HL-60 (cell line): ENCODE measurements around the gene NOXA1.

ENCODE experiments used
- DNase-seq, 2 experiments: peaks; one replicate each; pipeline ENCODE4 v3.0.0-alpha.2; 2010 to 2020; ENCODE audit warnings: low read depth in 1 of 2, low spot score in 1 of 2
- H3K27ac ChIP-seq: fragments of 250-450 bp; sonication (Bioruptor Pico); replicated peaks from 2 replicates; pipeline ENCODE4 v1.5.1; 2020; ENCODE audit warnings: mild to moderate bottlenecking, moderate library complexity
- H3K27me3 ChIP-seq: fragments of 250-450 bp; sonication (Bioruptor Pico); 2 replicates; pipeline ENCODE4 v1.5.1; 2021; ENCODE audit warnings: mild to moderate bottlenecking, moderate library complexity; ENCODE audit not compliant: insufficient read depth, poor library complexity, severe bottlenecking
- H3K4me3 ChIP-seq: replicated peaks from 2 replicates; pipeline ENCODE4 v1.5.1; 2011; ENCODE audit warnings: mild to moderate bottlenecking, control low read depth, low read length; ENCODE audit not compliant: insufficient read depth
- CTCF ChIP-seq: IDR thresholded peaks from one replicate; pipeline ENCODE4 v1.5.1; 2011; ENCODE audit warnings: low read length, control low read depth, inconsistent platforms; ENCODE audit not compliant: insufficient read depth
- GABPA ChIP-seq: IDR thresholded peaks from 2 replicates; pipeline ENCODE4 v1.6.1; 2012; ENCODE audit warnings: low read depth
- POLR2AphosphoS5 ChIP-seq: IDR thresholded peaks from 2 replicates; pipeline ENCODE4 v1.6.1; 2012; ENCODE audit warnings: low read depth
- REST ChIP-seq: IDR thresholded peaks from 2 replicates; pipeline ENCODE4 v1.6.1; 2012; ENCODE audit warnings: low read depth; ENCODE audit not compliant: insufficient replicate concordance
- SPI1 ChIP-seq: IDR thresholded peaks from 2 replicates; pipeline ENCODE4 v1.6.1; 2012; ENCODE audit warnings: low read depth, mild to moderate bottlenecking, borderline replicate concordance

Gene NOXA1

DNA sequence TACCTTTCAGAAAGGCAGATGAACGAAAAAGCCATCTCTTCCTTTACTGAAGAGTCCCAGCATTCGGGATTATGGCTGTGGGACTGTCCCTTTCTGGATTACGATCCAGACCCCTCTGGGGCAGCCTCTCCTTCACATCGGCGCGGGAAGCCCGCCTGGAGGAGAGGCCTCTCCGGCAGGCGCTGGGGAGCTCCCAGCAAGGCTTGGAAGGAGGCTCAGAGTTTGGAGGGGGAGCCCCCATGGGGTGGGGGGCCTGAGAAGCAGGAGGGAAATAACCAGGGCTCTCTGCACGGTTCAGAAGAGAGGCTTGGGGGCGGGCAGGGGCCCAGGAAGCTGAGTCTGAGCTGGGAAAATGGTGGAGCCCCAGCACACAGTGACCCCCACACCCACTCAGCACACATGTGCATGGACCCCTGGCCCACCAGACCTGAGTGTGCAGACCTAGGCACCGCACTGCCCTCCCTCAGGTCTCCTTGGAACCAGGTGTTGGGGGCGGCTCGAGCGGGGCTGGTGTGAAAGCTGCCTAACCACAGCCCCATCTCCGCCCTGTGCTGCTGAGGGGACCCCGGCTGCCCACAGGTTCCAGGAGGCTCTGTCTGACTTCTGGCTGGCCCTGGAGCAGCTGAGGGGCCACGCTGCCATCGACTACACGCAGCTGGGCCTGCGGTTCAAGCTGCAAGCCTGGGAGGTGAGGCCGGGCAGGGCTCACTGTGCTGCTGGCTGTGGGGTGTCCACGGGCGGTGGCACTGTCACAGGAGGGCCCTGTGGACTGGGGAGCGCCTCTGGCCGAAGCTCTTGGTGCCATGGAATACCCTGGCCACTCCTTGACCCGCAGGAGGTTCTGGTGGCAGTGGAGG lies 4.5 kb downstream of the NOXA1 start:
- Histone ChIP-seq H3K27ac (no peak overlapping the region), H3K27me3 (no peaks in the 10 kb centered on the region), H3K4me3 (no peak overlapping the region)
- TF ChIP-seq GABPA, result no peak
- no peak for TF ChIP-seq POLR2AphosphoS5
- TF ChIP-seq CTCF, result no peak
- TF ChIP-seq REST, result no peak
- no peak for TF ChIP-seq SPI1
- no peak for DNase-seq

- Histone ChIP-seq H3K4me3 (no peak overlapping the region), H3K27ac (no peak overlapping the region), H3K27me3 (no peaks in the 10 kb centered on the region)
- DNase-seq, result no peak
- TF ChIP-seq POLR2AphosphoS5 (no peak), GABPA (no peak), REST (no peak), SPI1 (no peak), CTCF (no peak)
Measured at GRCh38 chr9:137428311-137428630, 5.1 kb downstream of the NOXA1 start.

DNA sequence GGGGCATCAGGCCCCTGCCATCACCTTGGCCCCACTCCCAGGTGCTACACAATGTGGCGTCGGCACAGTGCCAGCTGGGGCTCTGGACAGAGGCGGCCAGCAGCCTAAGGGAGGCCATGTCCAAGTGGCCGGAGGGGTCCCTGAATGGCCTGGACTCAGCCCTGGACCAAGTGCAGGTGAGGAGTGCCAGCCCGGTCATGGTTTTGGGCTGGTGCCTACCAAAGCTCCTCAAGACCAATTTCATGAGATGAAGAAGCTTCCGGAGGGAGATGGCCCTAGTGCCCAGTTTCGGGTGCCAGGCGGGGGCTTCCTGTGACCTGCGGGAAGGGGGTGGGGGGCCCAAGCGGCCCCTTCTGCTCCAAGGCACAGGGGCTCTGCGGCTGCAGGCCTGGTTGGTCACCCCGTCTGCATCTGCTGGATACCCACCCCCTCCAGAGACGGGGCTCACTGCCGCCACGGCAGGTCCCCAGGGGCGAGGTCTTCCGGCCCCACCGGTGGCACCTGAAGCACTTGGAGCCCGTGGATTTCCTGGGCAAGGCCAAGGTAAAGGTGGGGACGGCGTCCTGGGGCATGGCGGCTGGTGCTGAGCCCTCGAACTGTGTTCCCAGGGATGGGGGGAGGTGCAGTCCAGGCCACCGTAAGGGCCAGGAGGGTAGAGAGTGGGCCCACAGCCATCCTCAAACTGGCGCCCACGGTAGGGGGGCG lies 5.8 kb downstream of the NOXA1 start:
- TF ChIP-seq POLR2AphosphoS5, result no peak
- TF ChIP-seq CTCF, result no peak
- no peak for TF ChIP-seq GABPA
- TF ChIP-seq REST, result no peak
- no peak for TF ChIP-seq SPI1
- Histone ChIP-seq H3K27ac (no peak overlapping the region), H3K4me3 (no peak overlapping the region), H3K27me3 (no peaks in the 10 kb centered on the region)
- DNase-seq, result no peak
